ENCODE data around the gene SLC44A3. TPM values are rescaled to one million over a fixed set of nuclear protein-coding genes. Genes with fewer than 3 reads are reported as not detected.

Gene SLC44A3
- total RNA-seq, 2 experiments from 2014 or later = not detected

DNA sequence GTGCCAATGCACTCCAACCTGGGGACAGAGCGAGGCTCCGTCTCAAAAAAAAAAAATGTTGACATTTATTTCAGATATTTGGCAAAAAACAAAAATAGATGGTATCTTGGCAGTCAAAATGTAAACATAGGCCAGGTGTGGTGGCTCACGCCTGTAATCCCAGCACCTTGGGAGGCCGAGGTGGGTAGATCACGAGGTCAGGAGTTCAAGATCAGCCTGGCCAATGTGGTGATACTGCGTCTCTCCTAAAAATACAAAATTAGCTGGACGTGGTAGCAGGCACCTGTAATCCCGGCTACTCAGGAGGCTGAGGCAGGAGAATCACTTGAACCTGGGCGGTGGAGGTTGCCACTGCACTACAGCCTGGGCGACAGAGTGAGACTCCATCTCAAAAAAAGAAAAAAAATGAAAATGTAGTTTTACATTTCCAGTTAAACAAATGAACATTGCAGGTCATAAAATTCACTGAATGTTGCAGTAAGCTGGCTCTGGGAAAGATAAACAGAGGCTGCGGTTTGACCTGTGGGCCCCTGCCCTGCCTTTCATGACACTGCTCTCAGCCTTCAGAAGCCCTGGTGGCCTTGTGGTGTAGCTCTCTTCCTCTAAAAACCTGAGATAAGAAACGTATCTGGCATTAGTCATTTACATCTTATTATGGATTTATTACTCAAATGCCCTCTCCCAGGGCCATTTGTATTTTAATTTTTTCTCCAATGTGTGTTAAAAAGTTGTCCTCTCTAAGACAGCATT is 12.2 kb upstream of the SLC44A3 start:
- Mint-ChIP-seq H3K36me3 (ENCODE audit: low read depth) (no peaks in the 10 kb centered on the region), H3K27ac (no peak overlapping the region), H3K9me3 (peaks cover 2% of the 10 kb centered on the region), H3K4me1 (ENCODE audit: low read depth) (peaks cover 2% of the 10 kb centered on the region), H3K27me3 (peaks cover 1% of the 10 kb centered on the region), H3K4me3 (no peak overlapping the region)
- DNase-seq (peak; percentile 8), ATAC-seq (no peak)
- intact Hi-C loops (cut with micrococcal nuclease) = loop anchor here (5.0 to 10.0 kb wide), 2 partner anchors 283 to 746 kb away; no protein-coding TSS in a partner anchor
- POLR2A ChIA-PET = no interaction called here
- TF ChIP-seq, protein P1, sequence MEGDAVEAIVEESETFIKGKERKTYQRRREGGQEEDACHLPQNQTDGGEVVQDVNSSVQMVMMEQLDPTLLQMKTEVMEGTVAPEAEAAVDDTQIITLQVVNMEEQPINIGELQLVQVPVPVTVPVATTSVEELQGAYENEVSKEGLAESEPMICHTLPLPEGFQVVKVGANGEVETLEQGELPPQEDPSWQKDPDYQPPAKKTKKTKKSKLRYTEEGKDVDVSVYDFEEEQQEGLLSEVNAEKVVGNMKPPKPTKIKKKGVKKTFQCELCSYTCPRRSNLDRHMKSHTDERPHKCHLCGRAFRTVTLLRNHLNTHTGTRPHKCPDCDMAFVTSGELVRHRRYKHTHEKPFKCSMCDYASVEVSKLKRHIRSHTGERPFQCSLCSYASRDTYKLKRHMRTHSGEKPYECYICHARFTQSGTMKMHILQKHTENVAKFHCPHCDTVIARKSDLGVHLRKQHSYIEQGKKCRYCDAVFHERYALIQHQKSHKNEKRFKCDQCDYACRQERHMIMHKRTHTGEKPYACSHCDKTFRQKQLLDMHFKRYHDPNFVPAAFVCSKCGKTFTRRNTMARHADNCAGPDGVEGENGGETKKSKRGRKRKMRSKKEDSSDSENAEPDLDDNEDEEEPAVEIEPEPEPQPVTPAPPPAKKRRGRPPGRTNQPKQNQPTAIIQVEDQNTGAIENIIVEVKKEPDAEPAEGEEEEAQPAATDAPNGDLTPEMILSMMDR (IDR thresholded peaks at IDR 0.05) = no peak
- CTCF ChIA-PET = interaction anchor here (1.3 to 5.5 kb wide), 5 partner anchors 9 to 327 kb away, joined by 3 to 72 read pairs (median 4); no protein-coding TSS in a partner anchor

DNA sequence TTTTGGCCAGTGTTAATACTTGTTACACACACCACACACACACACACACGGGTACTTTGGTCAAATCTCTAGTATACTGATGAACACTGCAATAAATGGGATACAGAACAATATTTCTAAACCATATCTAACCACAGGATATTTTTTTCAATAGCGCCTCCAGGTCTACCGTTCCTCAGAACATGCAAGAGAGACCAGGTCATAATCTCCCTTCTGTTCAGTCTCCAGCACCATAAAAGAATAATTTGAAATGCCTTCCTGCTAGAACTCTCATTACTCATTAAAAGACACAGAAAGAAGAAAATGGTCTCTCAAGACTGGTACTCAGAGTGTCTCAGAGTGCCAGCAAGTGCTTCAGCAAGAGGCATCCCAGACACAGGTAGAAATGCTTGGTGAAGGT is 11.5 kb upstream of the SLC44A3 start:
- no peaks in the 10 kb centered on the region for H3K36me3 Mint-ChIP-seq (ENCODE audit: low read depth)
- POLR2A ChIA-PET = no interaction called here
- TF ChIP-seq, protein P1 (IDR thresholded peaks at IDR 0.05) = no peak

DNA sequence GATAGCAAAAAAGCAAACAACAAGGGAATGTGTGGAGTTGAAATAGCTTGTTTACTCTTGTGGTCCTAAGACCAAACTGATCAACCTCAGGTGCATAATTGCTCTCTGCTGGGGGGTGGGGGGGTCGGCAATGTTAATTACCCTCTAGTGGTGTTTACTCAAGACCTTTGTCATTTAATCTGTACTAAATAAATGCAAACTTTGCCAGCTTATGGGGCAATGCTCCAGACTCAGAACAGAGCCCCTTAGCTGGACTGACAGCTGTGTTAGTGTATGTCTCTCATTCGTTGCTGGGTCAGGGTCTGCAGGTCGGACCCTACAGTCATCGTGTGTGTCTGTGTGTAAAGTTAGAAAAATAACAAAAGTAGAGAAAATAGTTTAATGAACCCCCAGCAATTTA is 7.2 kb upstream of the SLC44A3 start:
- peaks cover 5% of the 10 kb centered on the region for H3K27me3 Mint-ChIP-seq
- TF ChIP-seq, protein P1 (IDR thresholded peaks at IDR 0.05) = no peak
- no peak overlapping the region for H3K27ac Mint-ChIP-seq
- intact Hi-C loops (cut with micrococcal nuclease) = no loop called here
- no peaks in the 10 kb centered on the region for H3K36me3 Mint-ChIP-seq (ENCODE audit: low read depth)
- DNase-seq (no peak), ATAC-seq (no peak)
- H3K4me3 Mint-ChIP-seq = no peak overlapping the region
- ChIA-PET CTCF (no interaction called here), POLR2A (no interaction called here)
- peaks cover 2% of the 10 kb centered on the region for H3K9me3 Mint-ChIP-seq
- H3K4me1 Mint-ChIP-seq (ENCODE audit: low read depth) = no peaks in the 10 kb centered on the region

More for the DNA sequence above, 11.5 kb upstream of the SLC44A3 start:
- DNase-seq (no peak), ATAC-seq (no peak)
- Mint-ChIP-seq H3K4me3 (no peak overlapping the region), H3K27ac (no peak overlapping the region), H3K9me3 (peaks cover 2% of the 10 kb centered on the region), H3K4me1 (ENCODE audit: low read depth) (peaks cover 2% of the 10 kb centered on the region), H3K27me3 (peaks cover 1% of the 10 kb centered on the region)
- intact Hi-C loops (cut with micrococcal nuclease) = loop anchor here (5.0 to 10.0 kb wide), 2 partner anchors 284 to 746 kb away; no protein-coding TSS in a partner anchor
- CTCF ChIA-PET = interaction anchor here (5.5 kb wide), 1 partner anchor 327 kb away, joined by 72 read pairs; no protein-coding TSS in a partner anchor

DNA sequence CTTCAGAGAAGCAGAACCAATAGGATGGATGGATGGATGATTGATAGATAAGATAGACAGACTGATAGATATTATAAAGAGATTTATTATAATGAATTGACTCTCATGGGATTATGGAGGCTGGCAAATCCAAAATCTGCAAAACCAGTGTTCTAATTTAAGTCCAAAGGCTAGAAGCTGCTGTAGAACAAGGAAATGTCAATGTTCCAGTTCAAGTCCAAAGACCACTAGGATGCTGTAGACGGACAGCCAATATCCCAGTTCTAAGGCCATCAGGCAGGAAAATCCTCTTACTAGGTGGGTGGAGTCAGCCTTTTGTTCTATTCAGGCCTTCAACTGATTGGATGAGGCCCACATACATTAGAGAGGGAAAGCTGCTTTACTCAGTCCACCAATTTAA is 4.1 kb upstream of the SLC44A3 start:
- ChIA-PET CTCF (interaction anchor here (1.1 to 1.9 kb wide), 2 partner anchors 8 to 12 kb away, joined by 4 read pairs; no protein-coding TSS in a partner anchor), POLR2A (no interaction called here)
- TF ChIP-seq, protein P1 (IDR thresholded peaks at IDR 0.05) = no peak
- Mint-ChIP-seq H3K27ac (no peak overlapping the region), H3K27me3 (peaks cover 21% of the 10 kb centered on the region), H3K36me3 (ENCODE audit: low read depth) (no peaks in the 10 kb centered on the region), H3K4me3 (no peak overlapping the region), H3K4me1 (ENCODE audit: low read depth) (peaks cover 3% of the 10 kb centered on the region), H3K9me3 (peaks cover 2% of the 10 kb centered on the region)
- intact Hi-C loops (cut with micrococcal nuclease) = no loop called here
- ATAC-seq (no peak), DNase-seq (no peak)

DNA sequence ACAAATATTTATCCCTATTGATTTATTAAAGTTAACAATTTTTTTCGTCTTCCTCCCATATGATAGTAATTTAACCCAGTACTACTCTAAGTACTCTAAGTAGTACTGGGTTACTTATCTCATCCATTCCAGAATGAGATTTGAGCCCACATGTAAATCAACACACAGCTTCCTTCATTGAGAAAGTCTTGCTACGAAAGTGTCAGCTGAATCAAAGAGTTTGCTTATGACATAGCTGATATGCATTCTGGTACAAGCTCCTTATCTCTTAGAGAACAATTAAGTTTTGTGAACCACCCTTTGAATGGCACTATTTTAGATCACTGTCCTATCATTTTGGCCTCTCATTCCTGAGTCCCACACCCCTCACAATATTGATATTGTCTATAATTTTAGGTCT is 2.4 kb upstream of the SLC44A3 start:
- ATAC-seq = no peak
- no peaks in the 10 kb centered on the region for H3K9me3 Mint-ChIP-seq
- H3K36me3 Mint-ChIP-seq (ENCODE audit: low read depth) = no peaks in the 10 kb centered on the region
- H3K27ac Mint-ChIP-seq = no peak overlapping the region
- H3K27me3 Mint-ChIP-seq = peaks cover 32% of the 10 kb centered on the region
- POLR2A ChIA-PET = no interaction called here
- no peak for DNase-seq
- TF ChIP-seq, protein P1 (IDR thresholded peaks at IDR 0.05) = no peak
- H3K4me1 Mint-ChIP-seq (ENCODE audit: low read depth) = peaks cover 3% of the 10 kb centered on the region
- intact Hi-C loops (cut with micrococcal nuclease) = no loop called here
- no peak overlapping the region for H3K4me3 Mint-ChIP-seq
- CTCF ChIA-PET = interaction anchor here (1.0 to 1.7 kb wide), 3 partner anchors 11 to 226 kb away, joined by 3 to 5 read pairs (median 3); no protein-coding TSS in a partner anchor

Measured in activated CD8-positive, alpha-beta T cell treated with anti-CD3 and anti-CD28 coated beads for 36 hours (primary cell).